HK-2 (cell line): ENCODE measurements around the gene TMEM132C.

Experiments
- DNase-seq: peaks from one replicate; pipeline ENCODE4 v3.0.0-alpha.2; 2018; ENCODE audit not compliant: unreplicated experiment

The TMEM132C gene

GRCh38 chr12:128288357-128288756 is 21.4 kb downstream of the TMEM132C start:
- DNase-seq: no peak

- DNase-seq: no peak
Observed at GRCh38 chr12:128288896-128289295, 21.9 kb downstream of the TMEM132C start.

DNA sequence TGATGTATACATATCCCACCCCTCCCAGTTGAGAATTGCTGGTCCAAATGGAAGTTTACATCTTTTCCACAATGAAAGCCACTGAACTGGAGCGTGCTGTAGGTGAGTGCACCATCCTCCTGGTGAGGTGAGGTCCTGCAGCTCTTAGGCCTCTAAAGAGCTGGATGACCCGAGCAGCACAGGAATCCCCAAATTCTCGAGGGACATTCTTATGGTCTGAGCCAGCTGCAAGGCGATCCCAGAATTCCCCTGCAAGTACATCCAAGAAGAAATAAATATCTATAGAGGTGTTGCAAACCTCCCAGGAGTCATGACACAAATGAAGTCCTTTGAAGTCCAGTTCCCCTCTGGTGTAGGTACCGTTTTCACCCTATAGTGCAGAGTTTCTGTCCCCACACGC is 24.0 kb downstream of the TMEM132C start:
- no peak for DNase-seq

DNA sequence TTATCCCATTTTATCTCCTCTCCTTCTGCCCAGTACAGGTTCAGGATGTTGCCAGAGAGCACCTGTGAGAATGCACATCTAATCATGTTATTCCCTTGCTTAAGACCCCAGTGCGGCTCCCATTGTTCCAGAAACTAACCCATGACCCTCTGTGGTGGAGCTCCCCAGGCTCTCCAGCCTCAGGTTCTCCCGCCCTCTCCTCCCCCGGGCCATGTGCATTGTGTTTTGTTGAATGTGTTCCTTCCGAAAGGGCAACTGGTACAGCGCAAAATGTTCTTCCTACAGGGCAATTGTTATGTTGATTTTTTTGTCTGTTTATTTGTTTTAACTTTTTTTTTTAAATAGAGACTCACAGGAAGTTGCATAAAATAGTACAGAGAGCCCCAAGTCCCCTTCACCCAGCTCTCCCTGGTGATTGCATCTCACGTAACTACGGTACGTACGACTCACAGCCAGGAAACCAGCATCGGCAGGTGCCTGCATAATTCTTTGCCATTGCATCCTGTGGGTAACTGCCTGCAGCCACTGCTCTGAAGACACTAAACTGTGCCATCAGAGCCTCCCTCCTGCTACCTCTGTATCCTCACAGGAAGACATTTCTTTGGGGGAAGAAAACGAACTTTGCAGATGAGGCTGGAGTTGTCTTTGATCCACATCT is 31.2 kb downstream of the TMEM132C start:
- no peak for DNase-seq

DNA sequence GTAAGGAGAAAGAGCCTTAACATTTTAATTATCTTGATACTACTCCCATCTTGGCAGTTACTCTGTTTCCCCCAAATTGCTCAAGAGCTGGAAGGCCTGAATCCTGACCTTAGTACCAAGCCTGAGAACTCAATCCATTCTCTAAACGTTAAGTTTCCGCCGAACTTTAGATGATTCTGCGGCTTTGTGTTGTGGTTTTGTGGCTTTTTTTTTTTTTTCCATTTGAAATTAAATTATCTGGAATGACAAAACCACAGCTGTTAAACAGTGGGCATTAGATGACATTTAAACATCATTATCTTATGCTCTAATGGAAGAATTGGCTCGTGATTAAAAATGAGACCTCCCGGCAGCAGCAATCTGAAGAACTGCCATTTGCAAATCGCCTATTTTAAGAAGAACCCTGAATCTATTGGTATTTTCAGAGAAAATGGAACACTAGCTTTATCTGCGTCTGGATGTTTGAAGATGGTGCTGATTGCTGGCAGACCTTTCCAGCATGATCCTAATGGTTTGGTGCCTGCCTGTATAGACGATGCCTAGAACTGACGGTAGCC is 38.4 kb downstream of the TMEM132C start:
- DNase-seq: no peak

DNA sequence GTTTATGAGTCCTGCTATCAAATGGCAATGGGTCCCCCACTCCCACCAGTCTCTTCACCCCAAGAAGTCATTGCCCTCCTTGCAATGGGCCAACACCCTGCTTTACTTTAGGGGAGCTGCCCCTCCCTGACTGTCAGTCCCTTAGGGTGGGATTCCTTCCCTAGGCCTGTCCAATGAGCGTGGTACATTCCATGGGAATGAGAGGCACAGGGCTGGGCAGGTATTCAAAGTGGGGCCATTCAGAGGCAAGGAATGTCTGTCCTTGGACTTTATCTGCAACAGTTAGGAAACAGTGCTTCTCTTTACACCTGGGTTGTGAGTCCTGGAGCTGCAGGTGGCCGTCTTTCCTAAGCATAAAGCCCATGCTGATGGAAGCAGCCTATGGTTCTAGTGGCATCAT is 40.8 kb downstream of the TMEM132C start:
- DNase-seq: no peak

GRCh38 chr12:128312661-128313060 is 45.7 kb downstream of the TMEM132C start:
- no peak for DNase-seq

- no peak for DNase-seq
Observed at GRCh38 chr12:128313931-128314330, 47.0 kb downstream of the TMEM132C start.

DNA sequence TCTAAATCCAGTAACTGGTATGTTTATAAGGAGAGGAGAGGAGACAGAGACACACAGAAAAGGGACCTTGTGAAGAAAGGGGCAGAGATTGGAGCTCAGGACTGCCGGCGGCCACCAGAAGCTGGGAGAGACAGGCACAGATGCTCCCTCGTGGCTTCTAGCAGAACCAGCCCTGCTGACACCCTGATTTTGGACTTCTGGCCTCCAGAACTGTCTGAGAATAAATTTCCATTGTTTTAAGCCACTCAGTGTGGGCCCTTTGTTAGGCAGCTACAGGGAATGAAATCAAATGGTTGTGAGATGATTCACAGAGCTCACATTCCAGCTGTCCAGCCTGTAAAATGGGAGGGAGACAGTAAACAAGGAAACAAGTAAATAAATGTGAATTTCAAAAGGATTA is 47.6 kb downstream of the TMEM132C start:
- DNase-seq: no peak

GRCh38 chr12:128316078-128316477 is 49.1 kb downstream of the TMEM132C start:
- DNase-seq: no peak

DNA sequence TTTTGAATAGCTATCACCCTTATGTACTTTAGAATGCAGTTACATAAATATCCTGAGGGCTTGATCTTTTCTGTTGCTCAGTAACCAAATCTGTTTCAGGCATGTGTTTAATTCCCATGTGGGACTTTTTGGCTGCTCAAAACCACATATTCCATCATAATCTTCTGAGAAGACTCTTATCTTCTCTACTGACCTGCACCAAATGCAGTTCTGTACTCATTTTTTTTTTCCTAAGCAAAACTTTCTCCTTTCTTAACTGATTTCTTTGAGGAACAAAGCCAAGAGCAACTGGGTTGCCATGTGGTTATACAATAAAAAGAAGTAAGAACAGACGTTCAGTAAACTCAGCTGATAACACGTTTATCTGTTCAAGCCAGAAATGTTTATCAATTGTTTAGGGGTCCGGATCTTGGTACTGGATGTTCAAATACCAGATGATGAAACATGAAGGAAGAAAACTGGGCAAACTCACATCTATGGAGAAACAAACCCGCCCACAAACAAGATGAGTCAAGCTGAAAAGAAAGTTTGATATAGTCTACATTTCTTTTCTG is 50.1 kb downstream of the TMEM132C start:
- DNase-seq: no peak

- no peak for DNase-seq
Observed at GRCh38 chr12:128318341-128318740, 51.4 kb downstream of the TMEM132C start.

GRCh38 chr12:128318946-128319345 is 52.0 kb downstream of the TMEM132C start:
- DNase-seq: no peak

- DNase-seq: no peak
Observed at GRCh38 chr12:128322341-128322740, 55.4 kb downstream of the TMEM132C start.

GRCh38 chr12:128323145-128323920 is 56.4 kb downstream of the TMEM132C start:
- DNase-seq: no peak

- DNase-seq: no peak
Observed at GRCh38 chr12:128325646-128326045, 58.7 kb downstream of the TMEM132C start.

DNA sequence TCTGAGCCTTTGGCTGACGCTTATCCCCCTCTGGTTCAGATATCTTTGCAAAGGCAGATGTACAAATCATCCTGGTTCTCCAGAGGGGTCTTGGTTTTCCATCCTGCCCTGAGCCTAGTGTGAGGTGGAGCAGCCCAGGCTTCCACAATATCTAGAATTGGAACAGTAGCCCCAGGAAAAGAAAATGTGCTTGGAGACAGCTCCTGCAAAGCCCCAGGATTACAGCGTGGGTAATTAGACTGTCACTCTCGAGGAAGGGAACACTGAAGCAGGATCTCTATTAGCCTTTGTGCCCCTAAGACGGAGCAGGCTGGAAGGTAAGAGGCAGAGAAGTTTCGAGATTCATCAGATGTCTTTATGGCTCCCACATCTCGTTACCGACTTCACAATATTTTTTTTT is 59.4 kb downstream of the TMEM132C start:
- no peak for DNase-seq

DNA sequence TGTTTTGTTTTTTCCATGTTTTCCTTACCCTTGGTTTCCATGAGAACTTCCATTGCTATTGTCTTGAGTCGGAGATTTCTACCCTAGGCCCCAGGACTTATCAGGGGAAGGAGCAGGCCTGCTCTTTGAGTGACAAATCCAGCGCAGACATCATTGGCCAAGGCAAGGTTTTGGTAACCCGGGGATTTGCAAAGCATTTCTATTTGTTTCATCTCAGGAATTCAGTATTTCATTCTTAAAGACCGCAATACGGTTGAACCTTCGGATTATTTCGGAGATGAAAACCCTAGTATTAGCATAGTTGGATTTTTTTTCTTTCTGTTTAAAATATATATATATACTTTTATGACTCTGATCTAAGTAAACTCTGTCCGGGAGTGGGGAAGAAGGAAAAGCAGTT is 62.0 kb downstream of the TMEM132C start:
- DNase-seq: no peak

- DNase-seq: no peak
Observed at GRCh38 chr12:128336204-128337070, 69.5 kb downstream of the TMEM132C start.

DNA sequence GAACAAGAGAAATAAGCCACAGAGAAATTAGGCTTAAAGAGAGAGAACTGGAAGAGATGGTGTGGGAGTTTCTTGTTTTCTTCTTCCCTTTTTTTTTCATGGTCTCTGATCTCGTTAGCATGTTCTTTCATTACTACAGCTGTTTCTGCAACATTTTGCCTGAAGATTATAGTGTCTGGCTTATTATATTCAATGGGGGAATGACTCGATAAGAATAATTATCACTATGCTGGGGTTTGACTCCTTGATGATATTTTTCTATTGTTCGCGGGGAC is 70.0 kb downstream of the TMEM132C start:
- no peak for DNase-seq

- DNase-seq: no peak
Observed at GRCh38 chr12:128337431-128338170, 70.6 kb downstream of the TMEM132C start.
